DMS153 (cell line): ENCODE data around the gene CDC5L.

Experiments used
- DNase-seq: peaks from one replicate; lab custom pipeline; 2025; lab: John Stamatoyannopoulos, UW

CDC5L gene

DNA sequence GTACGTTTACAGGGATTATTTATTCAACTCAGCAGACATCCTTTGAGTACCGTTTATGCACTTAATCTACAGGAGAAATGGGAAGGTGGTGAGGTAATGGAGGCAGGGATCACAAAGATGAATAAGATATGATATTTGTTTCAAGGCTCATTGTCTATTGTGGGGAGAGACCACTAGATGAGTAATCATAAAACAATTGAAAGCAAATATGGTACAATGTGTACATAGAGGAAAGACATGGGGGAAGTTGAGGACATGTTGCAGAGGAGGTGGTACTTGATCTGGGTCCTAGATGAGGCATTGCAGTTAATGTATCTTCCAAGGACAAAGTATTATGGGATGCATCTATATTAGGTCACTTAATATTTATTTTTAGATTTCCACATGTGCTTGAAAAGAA, 13.7 kb upstream of the CDC5L start:
- DNase-seq = no peak

DNA sequence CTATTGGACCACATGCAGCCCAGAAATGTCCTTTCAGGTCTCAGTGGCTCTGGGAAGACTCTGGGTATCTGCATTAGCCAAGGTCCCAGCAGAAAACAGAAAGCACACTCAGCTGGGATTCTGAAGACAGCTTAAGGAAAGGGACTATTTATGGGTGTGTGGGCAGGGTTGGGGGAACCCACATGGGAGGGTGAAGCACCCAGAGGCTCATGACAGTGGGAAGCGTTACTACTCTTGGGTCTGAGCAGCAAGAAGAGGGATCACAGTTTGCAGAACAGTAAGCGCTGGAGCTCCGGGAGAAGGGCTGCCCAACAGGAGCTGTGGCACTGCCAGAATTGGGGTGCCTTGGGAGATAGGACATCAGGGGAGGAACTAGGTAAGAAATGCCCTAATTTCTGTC, 12.4 kb upstream of the CDC5L start:
- DNase-seq = no peak

GRCh38 chr6:44377484-44377883, 10.0 kb upstream of the CDC5L start:
- no peak for DNase-seq

GRCh38 chr6:44377971-44378370, 9.5 kb upstream of the CDC5L start:
- no peak for DNase-seq

- no peak for DNase-seq
Measured at GRCh38 chr6:44381739-44382138, 5.8 kb upstream of the CDC5L start.

DNA sequence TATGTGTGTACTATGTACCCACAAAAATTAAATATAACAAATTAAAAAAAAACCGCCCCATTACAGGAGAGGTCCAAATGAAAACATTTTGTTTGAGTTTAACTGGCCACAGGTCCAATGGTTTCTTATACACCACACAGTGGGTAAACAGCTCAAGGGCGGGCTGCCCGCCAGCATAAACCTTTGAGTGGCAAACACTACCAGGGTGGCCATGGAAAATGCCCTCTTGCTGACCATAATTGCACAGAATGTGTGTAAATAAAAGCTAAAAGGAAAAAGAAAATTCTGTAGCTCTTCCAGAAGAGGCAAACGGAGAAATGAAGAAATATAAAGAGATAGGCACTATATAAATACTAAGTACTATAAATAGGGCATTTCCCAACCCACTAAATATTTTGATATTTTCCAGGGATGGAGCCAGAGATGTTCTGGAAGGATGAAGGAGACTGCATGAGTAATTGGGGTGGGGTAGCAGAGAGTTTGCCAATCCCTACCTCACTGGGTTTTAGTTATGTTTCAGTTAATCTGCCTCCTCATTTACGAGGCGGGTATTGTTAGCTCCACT, 1.1 kb upstream of the CDC5L start:
- DNase-seq = no peak

DNA sequence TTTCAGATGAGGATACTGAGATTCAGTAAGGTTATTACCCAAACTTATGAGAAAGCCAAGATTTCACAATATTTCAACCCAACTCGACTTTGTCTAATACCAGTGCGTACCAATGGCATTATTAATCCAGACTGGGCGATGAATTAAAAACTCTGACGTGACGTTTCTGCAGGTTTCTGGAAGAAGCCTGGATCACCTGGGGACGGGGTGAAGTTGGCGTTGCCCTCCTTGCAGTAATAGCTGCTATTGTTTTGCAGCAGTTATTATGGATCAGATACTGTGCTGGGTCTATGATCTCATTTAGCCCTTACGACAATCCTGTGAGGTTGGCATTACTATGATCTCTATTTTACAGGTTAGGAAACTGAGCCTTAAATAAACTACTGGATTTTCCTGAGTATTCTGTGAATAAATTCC, 569 bp upstream of the CDC5L start:
- no peak for DNase-seq

DNA sequence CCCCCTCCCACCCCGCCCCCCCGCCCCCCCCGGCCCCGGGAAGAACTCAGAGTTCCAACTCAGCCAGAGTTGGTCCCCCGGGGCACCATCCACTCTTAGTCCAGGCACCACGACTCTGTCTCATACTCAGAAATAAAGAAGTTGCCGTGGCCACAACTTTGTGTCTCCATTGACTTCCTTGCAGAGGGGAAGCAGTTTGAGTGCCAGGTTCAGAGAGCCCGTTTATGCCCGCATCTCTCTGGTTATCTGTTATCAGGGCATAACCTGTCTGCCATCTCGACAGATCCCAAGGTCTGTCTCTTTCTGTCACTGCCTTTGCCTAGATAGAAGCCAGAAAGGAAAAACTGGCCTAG, 605 bp downstream of the CDC5L start:
- DNase-seq = no peak

GRCh38 chr6:44388887-44389286, 1.4 kb downstream of the CDC5L start:
- no peak for DNase-seq

GRCh38 chr6:44390158-44390683, 2.7 kb downstream of the CDC5L start:
- DNase-seq = no peak

GRCh38 chr6:44395501-44395900, 8.0 kb downstream of the CDC5L start:
- DNase-seq = no peak

DNA sequence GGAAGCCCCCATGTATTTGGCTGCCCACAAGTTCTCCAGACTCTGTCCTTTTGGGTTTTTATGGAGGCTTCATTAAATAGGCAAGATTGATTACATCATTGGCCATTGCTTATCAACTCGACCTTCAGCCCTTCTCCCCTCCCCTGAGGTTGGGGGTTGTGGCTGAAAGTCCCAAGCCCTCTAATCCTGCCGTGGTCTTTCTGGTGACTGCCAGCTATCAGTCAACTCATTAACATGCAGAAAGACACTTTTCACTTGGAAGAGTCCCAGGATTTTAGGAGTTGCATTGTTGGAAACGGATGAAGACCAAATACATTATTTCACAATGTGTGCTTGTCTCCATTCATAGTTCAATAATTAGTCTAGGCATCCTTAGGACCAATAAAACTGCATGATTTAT, 9.5 kb downstream of the CDC5L start:
- DNase-seq = no peak

DNA sequence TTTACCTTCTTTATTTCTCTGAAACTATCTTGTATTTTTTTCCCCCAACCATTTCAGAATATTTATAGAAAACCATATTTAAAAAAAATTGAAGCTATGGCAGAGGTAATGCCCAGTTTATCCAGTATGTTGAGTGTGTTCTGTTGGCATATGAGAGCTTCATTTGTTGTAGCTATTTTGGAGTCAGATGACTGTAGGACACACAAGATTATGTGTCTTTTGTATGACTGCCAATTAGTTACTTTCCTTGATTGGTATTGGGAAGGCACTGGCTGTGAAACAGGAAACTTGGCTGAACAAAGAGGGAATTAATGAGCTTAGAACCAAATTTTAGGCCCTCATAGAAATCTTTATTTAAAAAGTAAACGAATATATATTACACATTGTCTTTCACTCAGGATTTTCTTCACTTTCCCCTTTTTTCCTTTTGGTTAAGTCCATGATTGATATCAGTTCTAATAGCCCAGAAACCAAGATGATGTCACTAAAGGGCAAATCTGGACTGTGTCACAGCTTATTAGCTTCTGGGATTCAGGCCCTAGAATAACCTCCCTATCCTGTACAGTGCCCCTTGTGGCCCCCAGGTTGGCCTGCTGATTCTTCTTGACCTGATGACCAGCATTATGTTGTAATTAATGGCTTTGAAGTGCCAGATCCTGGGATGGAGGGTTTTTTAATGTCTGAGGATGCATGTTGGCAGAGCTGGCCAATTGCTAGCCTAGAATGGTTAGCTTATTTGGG, 10.1 kb downstream of the CDC5L start:
- no peak for DNase-seq

DNA sequence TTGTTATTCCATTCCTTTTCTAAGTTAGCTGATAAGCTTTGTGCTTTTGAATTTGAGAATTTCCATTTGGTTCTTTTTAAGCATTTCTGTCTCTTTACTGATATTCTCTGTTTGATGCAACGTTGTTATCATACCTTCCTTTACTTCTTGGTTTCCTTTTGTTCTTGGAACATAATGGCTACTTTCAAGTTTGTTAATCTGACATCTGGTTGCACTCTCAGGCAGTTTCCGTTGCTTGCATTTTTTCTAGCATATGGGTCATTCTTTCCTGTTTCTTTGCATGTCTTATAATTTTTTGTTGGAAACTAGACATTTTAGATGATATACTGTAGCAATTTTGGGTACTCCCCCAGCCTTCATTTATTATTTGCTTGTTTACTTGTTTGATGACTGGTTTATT, 12.5 kb downstream of the CDC5L start:
- no peak for DNase-seq

DNA sequence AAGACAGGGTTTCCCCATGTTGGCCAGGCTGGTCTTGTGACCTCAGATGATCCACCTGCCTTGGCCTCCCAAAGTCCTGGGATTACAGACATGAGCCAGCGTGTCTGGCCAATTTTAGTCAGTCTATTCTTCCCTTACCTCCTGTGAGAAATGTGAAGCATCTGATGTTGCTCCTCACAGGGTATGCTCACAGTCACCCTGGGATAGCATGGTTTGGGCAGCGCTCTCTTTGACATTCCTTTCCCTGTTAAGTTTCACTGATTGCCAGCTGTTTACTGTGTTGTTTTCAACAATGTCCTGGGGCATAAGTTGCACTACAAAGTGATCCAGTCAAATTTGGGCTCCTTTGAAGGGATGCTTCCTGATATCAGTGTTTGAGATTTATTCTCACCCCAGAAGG, 13.1 kb downstream of the CDC5L start:
- DNase-seq = no peak

- no peak for DNase-seq
Measured at GRCh38 chr6:44401138-44401537, 13.6 kb downstream of the CDC5L start.

GRCh38 chr6:44404022-44404714, 16.7 kb downstream of the CDC5L start:
- no peak for DNase-seq

GRCh38 chr6:44404715-44405099, 17.2 kb downstream of the CDC5L start:
- DNase-seq = no peak

DNA sequence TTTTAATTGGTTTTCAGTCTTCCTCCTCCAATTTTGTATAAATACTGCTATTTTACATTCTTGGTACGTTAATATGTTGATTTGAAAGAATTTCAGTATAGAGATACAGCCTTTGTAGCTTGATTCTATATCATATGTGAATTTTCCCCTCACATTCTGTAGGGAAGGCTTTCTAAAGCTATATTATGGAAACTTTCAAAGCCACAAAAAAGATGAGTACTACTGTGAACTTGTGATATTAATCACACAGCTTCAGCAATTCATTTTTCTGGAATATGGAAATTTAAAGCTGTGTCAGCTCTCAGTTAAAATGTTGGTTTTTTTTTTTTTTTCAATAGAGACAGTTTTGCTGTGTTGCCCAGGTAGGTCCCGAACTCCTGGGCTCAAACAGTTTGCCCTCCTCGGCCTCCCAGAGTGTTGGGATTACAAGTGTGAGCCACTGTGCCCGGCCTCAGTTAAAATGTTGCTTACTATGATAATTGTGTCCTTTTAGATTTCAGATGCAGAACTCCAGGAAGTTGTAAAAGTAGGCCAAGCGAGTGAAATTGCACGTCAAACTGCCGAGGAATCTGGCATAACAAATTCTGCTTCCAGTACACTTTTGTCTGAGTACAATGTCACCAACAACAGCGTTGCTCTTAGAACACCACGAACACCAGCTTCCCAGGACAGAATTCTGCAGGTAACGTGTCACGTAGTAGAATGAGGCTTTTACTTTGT, 20.6 kb downstream of the CDC5L start:
- no peak for DNase-seq

DNA sequence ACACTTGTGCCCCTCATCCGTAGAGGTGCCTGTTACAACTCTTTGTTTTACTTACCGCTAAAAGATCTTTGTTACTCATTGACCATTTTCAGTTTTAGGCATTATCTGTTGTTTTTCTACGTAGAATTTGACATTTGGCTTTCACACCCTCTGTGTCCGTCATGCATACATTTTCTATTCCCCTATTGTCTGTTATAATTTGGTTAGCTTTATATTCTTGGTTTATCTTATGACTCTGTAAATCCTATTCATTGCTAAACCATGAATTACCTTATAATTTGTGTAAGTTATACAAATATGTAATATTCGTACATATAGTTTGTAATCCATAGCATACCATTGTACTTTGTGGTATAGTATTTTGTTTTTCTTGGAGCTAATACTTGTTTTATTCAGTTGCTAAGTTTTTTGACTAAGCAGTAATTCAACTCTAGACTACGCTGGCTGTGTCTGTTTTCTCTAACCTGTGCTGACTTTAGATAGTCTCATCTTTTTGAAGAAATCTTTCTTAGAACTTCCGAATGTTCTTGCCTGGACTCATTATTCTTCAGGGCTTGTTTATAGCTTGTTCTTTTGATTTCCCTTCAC, 21.8 kb downstream of the CDC5L start:
- DNase-seq = no peak

DNA sequence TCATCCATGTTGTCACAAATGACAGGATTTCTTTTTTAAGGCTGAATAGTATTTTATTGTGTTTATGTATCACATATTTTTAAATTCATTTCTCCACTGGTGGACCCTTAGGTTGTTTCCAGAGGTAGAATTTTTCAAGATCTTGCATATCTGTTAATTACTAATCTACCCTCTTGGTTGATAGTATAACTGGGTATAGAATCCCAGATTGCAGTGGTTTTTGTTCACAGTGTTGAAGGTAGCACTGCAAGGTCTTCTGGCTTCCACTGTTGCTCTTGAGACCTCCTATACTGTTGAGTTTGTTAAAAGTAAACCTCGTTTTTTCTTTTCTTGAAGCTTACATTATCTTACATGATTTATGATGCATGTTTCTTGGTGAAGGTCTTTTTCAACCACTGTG, 22.9 kb downstream of the CDC5L start:
- DNase-seq = no peak

GRCh38 chr6:44411141-44411540, 23.6 kb downstream of the CDC5L start:
- no peak for DNase-seq
